A673 (cell line): ENCODE data around the gene PRSS23. TPM values are rescaled to one million over a fixed set of nuclear protein-coding genes. Genes with fewer than 3 reads are reported as not detected.

Source experiments
- Bru-seq: library from RNA; stranded (reverse); fragments of 400-500 nt; gene quantifications from one replicate; lab custom pipeline; 2021; lab: Mats Ljungman, UMichigan
- BruChase-seq, 2 experiments: library from RNA; stranded (reverse); fragments of 400-500 nt; gene quantifications; one replicate each; lab custom pipeline; 2021; lab: Mats Ljungman, UMichigan
- BruUV-seq: library from RNA; stranded (reverse); fragments of 400-500 nt; replicated peaks from 2 replicates; lab custom pipeline; 2021; lab: Mats Ljungman, UMichigan
- CTCF ChIA-PET: fragments of 300-600 bp; sonication (Branson Sonifier 250); formaldehyde crosslinking; loops from one replicate; lab custom pipeline; 2022; ENCODE audit warnings: antibody characterized with exemption; lab: Charles Lee
- POLR2A ChIA-PET: fragments of 300-600 bp; sonication (Branson Sonifier 250); formaldehyde crosslinking; loops from one replicate; lab custom pipeline; 2022; ENCODE audit warnings: antibody characterized with exemption; ENCODE audit not compliant: low non-redundant PET; lab: Charles Lee
- DNase-seq: peaks from one replicate; pipeline ENCODE4 v3.0.0-alpha.2; 2015; ENCODE audit warnings: low spot score
- H3K27ac ChIP-seq: fragments of 200-600 bp; sonication (generic); 2 replicates; pipeline ENCODE4 v1.5.1; 2016; ENCODE audit warnings: mixed run types, low read depth, mild to moderate bottlenecking, mixed read lengths, antibody characterized with exemption, low read length; ENCODE audit not compliant: poor library complexity, severe bottlenecking
- H3K27me3 ChIP-seq: fragments of 200-600 bp; sonication (generic); replicated peaks from 2 replicates; pipeline ENCODE4 v1.6.1; 2017; ENCODE audit warnings: mixed run types, low read depth, mild to moderate bottlenecking, mixed read lengths, antibody characterized with exemption, low read length; ENCODE audit not compliant: insufficient read depth, poor library complexity
- H3K36me3 ChIP-seq: fragments of 200-600 bp; sonication (generic); 2 replicates; pipeline ENCODE4 v1.6.1; 2016; ENCODE audit warnings: mixed run types, mild to moderate bottlenecking, mixed read lengths, antibody characterized with exemption, low read length; ENCODE audit not compliant: insufficient read depth, poor library complexity, severe bottlenecking
- H3K4me1 ChIP-seq: fragments of 200-600 bp; sonication (generic); 2 replicates; pipeline ENCODE4 v1.6.1; 2017; ENCODE audit warnings: mixed run types, mild to moderate bottlenecking, mixed read lengths, antibody characterized with exemption, low read length; ENCODE audit not compliant: insufficient read depth, poor library complexity, severe bottlenecking
- H3K4me3 ChIP-seq: fragments of 200-600 bp; sonication (generic); 2 replicates; pipeline ENCODE4 v1.5.1; 2016; ENCODE audit warnings: low read depth, mixed run types, mild to moderate bottlenecking, mixed read lengths, low read length; ENCODE audit not compliant: poor library complexity, severe bottlenecking
- H3K9me3 ChIP-seq: fragments of 200-600 bp; sonication (generic); 2 replicates; pipeline ENCODE4 v1.6.1; 2016; ENCODE audit warnings: mixed run types, low read depth, mild to moderate bottlenecking, mixed read lengths, antibody characterized with exemption, low read length; ENCODE audit not compliant: poor library complexity, severe bottlenecking
- EZH2 ChIP-seq: fragments of 200-600 bp; sonication (generic); IDR thresholded peaks from 2 replicates; pipeline ENCODE4 v1.6.1; 2017; ENCODE audit warnings: borderline replicate concordance, low read depth, mild to moderate bottlenecking, mixed read lengths, antibody characterized with exemption, low read length; ENCODE audit not compliant: poor library complexity, severe bottlenecking
- intact Hi-C: fragments of 100-400 bp; cut with micrococcal nuclease; formaldehyde crosslinking; loops from one replicate; pipeline ENCODE4 v1.10.0; 2022; ENCODE audit not compliant: unreplicated experiment
- long read RNA-seq: library from polyadenylated mRNA; stranded (forward); transcript quantifications from one replicate; pipeline ENCODE4 v2.0.0, GENCODE V29; 2022
- total RNA-seq: library from RNA; stranded (reverse); gene quantifications from 2 replicates; pipeline ENCODE4 v1.2.3, GENCODE V29; 2021
- TF ChIP-seq, protein P1 (sequence below): fragments of 300-800, 200-600 bp; sonication (generic); conservative IDR thresholded peaks from 2 replicates; pipeline ENCODE4 v1.5.1; 2017; ENCODE audit warnings: low read depth, mild to moderate bottlenecking, antibody characterized with exemption, low read length, moderate library complexity, mixed read lengths

The PRSS23 gene, protein sequence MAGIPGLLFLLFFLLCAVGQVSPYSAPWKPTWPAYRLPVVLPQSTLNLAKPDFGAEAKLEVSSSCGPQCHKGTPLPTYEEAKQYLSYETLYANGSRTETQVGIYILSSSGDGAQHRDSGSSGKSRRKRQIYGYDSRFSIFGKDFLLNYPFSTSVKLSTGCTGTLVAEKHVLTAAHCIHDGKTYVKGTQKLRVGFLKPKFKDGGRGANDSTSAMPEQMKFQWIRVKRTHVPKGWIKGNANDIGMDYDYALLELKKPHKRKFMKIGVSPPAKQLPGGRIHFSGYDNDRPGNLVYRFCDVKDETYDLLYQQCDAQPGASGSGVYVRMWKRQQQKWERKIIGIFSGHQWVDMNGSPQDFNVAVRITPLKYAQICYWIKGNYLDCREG
- total RNA-seq (9.4 and 12.1 TPM in 2 replicates), Bru-seq, nascent RNA (percentile 41 among the genes with signal in this experiment), BruChase-seq, experiment 1, labeled RNA remaining after a 2-hour chase (percentile 36 among the genes with signal in this experiment), BruChase-seq, experiment 2, labeled RNA remaining after a 6-hour chase (percentile 42 among the genes with signal in this experiment)
- long read RNA-seq, full-length matches to known transcripts: 22 of 162 reads
- long read RNA-seq, partial matches to known transcripts: 0 of 162 reads
- long read RNA-seq, other reads (novel, unspliced or antisense): 140 of 162 reads

DNA sequence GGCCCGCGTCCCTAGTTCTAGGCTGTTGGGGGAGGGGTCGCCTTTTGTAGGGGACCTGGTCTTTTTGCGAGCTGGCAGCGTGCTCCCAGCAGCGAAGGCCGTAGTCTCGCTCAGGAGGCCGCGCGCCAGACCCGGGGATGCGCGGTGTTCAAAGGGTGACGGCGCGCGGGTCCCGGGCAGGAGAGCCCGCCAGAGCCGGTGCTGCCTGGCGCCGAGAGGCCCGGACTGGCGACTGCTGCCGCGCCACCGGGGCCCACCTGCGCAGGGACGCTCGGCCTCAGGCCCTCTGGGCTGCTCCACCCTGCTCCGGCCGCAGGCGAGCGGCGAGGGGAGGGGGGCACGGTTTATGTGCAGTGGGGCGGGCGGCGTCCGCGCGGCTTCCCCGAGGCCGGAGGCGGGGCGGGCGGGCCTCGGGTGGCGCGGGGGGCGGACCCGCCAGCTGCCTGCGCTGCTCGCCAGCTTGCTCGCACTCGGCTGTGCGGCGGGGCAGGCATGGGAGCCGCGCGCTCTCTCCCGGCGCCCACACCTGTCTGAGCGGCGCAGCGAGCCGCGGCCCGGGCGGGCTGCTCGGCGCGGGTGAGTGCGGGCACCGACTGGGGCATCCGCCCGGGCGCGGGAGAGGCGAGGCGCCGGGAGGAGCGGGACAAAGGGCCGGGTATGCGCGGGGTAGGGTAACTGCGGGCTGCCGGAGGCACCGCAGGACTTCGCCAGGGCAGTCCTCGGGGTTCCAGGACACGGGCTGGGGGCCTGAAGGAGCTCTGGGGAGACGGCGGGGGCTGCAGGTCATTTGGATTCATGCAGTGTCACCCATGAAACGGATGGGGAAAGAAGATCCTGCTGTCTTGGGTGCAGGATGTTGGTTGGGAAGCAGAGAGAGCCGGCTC, at the start of gene PRSS23:
PRSS23 (plus strand) TSS at position 467 of the 884 bp plus-strand sequence. CDS start 7,102 bp downstream, outside the sequence.
- no peak for TF ChIP-seq EZH2
- TF ChIP-seq, protein P1, sequence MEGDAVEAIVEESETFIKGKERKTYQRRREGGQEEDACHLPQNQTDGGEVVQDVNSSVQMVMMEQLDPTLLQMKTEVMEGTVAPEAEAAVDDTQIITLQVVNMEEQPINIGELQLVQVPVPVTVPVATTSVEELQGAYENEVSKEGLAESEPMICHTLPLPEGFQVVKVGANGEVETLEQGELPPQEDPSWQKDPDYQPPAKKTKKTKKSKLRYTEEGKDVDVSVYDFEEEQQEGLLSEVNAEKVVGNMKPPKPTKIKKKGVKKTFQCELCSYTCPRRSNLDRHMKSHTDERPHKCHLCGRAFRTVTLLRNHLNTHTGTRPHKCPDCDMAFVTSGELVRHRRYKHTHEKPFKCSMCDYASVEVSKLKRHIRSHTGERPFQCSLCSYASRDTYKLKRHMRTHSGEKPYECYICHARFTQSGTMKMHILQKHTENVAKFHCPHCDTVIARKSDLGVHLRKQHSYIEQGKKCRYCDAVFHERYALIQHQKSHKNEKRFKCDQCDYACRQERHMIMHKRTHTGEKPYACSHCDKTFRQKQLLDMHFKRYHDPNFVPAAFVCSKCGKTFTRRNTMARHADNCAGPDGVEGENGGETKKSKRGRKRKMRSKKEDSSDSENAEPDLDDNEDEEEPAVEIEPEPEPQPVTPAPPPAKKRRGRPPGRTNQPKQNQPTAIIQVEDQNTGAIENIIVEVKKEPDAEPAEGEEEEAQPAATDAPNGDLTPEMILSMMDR: no peak
- H3K4me1 ChIP-seq: peaks cover 26% of the 10 kb centered on the region
- BruUV-seq: no TSS peak

DNA sequence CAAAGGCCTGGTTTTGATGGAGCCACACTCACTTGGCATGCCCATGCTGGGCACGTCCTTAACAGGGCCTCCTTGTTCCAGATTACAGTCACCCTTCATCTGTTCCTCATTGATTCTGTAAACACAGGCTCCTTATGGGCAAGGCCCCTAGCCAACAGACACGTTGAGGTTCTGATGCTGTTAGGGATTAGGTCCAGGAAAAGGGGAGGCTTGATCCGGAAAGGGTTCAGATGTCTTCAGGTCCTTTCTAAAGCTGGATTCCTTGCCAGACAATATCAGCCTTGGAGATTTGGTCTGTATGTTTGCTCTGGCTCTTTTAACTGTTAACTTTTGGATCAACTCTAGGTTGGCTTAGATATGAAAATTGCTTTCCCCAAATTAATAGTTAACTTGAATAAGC, 46.9 kb upstream of the PRSS23 start:
- CTCF ChIA-PET: no interaction called here

More for the DNA sequence above, at the start of gene PRSS23:
- intact Hi-C loops: loop anchor here (5.0 kb wide), 2 partner anchors 128 to 168 kb away; partner anchors contain the start of gene ME3
- ChIA-PET POLR2A (no interaction called here), CTCF (interaction anchor here (1.0 kb wide), 1 partner anchor 192 kb away, joined by 5 read pairs; no protein-coding TSS in a partner anchor)
- H3K27ac ChIP-seq: peak within 1 kb of the TSS; percentile 27
- H3K27me3 ChIP-seq: no peaks in the 10 kb centered on the region
- H3K4me3 ChIP-seq: peak within 1 kb of the TSS; percentile 63
- H3K9me3 ChIP-seq: no peaks in the 10 kb centered on the region
- DNase-seq: peak; percentile 72
- H3K36me3 ChIP-seq: no peaks in the 10 kb centered on the region

More for the DNA sequence above, 46.9 kb upstream of the PRSS23 start:
- Histone ChIP-seq H3K27ac (no peak overlapping the region), H3K4me3 (no peak overlapping the region), H3K27me3 (no peaks in the 10 kb centered on the region), H3K36me3 (no peaks in the 10 kb centered on the region), H3K4me1 (no peaks in the 10 kb centered on the region), H3K9me3 (no peaks in the 10 kb centered on the region)
- intact Hi-C loops: no loop called here
- POLR2A ChIA-PET: no interaction called here
- no TSS peak for BruUV-seq
- TF ChIP-seq EZH2: no peak
- TF ChIP-seq, protein P1: no peak
- DNase-seq: no peak
